IPS-18c (cell line): Measurements from ENCODE around the gene ALG1.
"Not testable (repeated sequence)": the region's sequence is repeated elsewhere in the genome, so short reads cannot be mapped to it uniquely, and the experiment has no call there.

Source experiments
- H3K4me3 ChIP-seq: 2 replicates; pipeline ENCODE4 v1.7.0; 2013; ENCODE audit warnings: low read depth, mild to moderate bottlenecking, low read length, moderate library complexity; ENCODE audit not compliant: insufficient read depth
- H3K9me3 ChIP-seq: one replicate; pipeline ENCODE4 v1.6.1; 2013; ENCODE audit warnings: mild to moderate bottlenecking, low read length, moderate library complexity; ENCODE audit not compliant: control insufficient read depth, insufficient read depth

Gene ALG1

GRCh38 chr16:5088086-5088790, 16.6 kb downstream of the ALG1 start:
- H3K4me3 ChIP-seq, H3K9me3 ChIP-seq: not testable (repeated sequence)

GRCh38 chr16:5088936-5089335, 17.3 kb downstream of the ALG1 start:
- not testable (repeated sequence) for H3K9me3 ChIP-seq, H3K4me3 ChIP-seq

- not testable (repeated sequence) for H3K4me3 ChIP-seq, H3K9me3 ChIP-seq
Measured at GRCh38 chr16:5089911-5090555, 18.4 kb downstream of the ALG1 start.

- not testable (repeated sequence) for H3K4me3 ChIP-seq
Measured at GRCh38 chr16:5090592-5090991, 18.9 kb downstream of the ALG1 start.

GRCh38 chr16:5093081-5093480, 21.4 kb downstream of the ALG1 start:
- H3K4me3 ChIP-seq, H3K9me3 ChIP-seq: not testable (repeated sequence)

More at GRCh38 chr16:5090592-5090991, 18.9 kb downstream of the ALG1 start:
- not testable (repeated sequence) for H3K9me3 ChIP-seq

GRCh38 chr16:5093746-5094145, 22.1 kb downstream of the ALG1 start:
- not testable (repeated sequence) for H3K9me3 ChIP-seq, H3K4me3 ChIP-seq

- not testable (repeated sequence) for H3K9me3 ChIP-seq, H3K4me3 ChIP-seq
Measured at GRCh38 chr16:5095145-5095830, 23.6 kb downstream of the ALG1 start.

- H3K9me3 ChIP-seq = not testable (repeated sequence)
- H3K4me3 ChIP-seq = peak overlapping the region; percentile 66
Measured at GRCh38 chr16:5096437-5097060, 24.9 kb downstream of the ALG1 start.

GRCh38 chr16:5097061-5097469, 25.4 kb downstream of the ALG1 start:
- peak overlapping the region; percentile 66 for H3K4me3 ChIP-seq
- H3K9me3 ChIP-seq = not testable (repeated sequence)

- H3K9me3 ChIP-seq = not testable (repeated sequence)
- peak within 1 kb of the TSS; percentile 66 for H3K4me3 ChIP-seq
Measured at GRCh38 chr16:5097470-5098220, 26.0 kb downstream of the ALG1 start, which contains the start of gene EEF2KMT. Gene EEF2KMT, minus strand, starts transcription at chr16:5097795. Its CDS starts 56 bp downstream, at chr16:5097739.

GRCh38 chr16:5098221-5099159, 26.8 kb downstream of the ALG1 start:
- peak overlapping the region; percentile 60; the same call in 1 of the 2 replicates for H3K4me3 ChIP-seq
- H3K9me3 ChIP-seq = not testable (repeated sequence)

- not testable (repeated sequence) for H3K4me3 ChIP-seq, H3K9me3 ChIP-seq
Measured at GRCh38 chr16:5099174-5099573, 27.5 kb downstream of the ALG1 start.

- not testable (repeated sequence) for H3K4me3 ChIP-seq, H3K9me3 ChIP-seq
Measured at GRCh38 chr16:5103296-5104032, 31.8 kb downstream of the ALG1 start.

GRCh38 chr16:5105039-5105438, 33.4 kb downstream of the ALG1 start:
- H3K9me3 ChIP-seq, H3K4me3 ChIP-seq: not testable (repeated sequence)

GRCh38 chr16:5108505-5109158, 37.0 kb downstream of the ALG1 start:
- Histone ChIP-seq H3K4me3 (no peak overlapping the region), H3K9me3 (no peaks in the 10 kb centered on the region)
